Kasumi-1 (cell line): Measurements from ENCODE around the gene ATP7B.
"Not testable (repeated sequence)": the region's sequence is repeated elsewhere in the genome, so short reads cannot be mapped to it uniquely, and the experiment has no call there.

Experiments
- DNase-seq, 2 experiments: peaks; one replicate each; lab custom pipeline; 2025; lab: John Stamatoyannopoulos, UW

Gene ATP7B

DNA sequence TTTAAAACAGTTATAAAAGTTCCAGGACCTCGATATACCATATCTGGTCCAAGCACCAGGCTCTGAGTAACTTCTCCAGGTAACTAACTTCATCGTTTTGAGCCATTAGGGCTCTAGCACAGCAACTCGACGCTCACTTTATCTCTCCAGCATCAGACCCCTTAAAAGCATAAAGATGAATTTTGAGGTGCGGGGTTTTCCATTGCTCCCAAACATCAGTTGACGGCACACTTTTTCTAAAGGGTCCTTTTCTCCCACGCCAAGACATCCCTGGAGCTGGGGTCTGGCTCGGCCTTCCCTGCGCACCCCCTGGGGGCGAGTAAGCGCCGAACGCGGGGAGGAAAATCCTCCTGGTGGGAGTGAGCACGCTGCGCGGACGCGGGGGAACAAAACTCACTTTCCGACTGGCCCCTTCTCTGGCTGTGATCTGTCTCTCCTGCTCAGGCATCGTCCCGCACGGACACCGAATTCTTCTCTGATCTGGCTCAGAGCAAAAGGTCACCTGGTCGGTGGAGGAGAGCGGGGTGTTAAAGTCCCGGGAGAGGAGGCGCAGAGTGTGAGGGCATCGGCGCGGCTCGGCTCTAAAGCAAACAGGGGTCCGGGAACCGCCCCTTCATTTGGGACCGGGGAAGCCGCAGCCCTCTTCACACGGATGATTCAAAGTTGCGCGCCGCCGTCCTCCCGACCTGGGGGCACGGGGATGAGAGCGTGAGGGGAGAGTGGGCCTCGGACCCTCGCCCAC, at the start of gene ATP7B:
ATP7B (minus strand) TSS at position 561 of the 742 bp plus-strand sequence; CDS start at position 448, 113 bp downstream.
- DNase-seq: peak; percentile 34 to 47

- DNase-seq: no peak
Observed at GRCh38 chr13:52053460-52053859, 42.2 kb upstream of the ATP7B start.

GRCh38 chr13:52051400-52051799, 40.1 kb upstream of the ATP7B start:
- DNase-seq: no peak

DNA sequence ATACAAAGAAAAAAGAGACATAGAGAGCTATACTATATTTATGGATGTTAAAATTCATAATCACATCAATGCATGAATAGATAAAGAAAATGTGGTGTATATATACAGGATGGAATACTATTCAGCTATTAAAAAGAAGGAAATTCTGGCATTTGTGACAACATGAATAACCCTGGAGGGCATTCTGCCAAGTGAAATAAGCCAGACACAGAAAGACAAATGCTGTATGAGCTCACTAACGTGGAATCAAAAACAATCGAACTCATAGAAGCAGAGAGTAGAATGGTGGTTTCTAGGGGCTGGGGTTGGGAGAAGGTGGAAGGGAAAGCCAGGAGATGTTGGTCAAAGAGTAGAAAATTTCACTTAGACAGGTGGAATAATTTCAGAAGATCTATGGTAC, 37.3 kb upstream of the ATP7B start:
- DNase-seq: no peak

DNA sequence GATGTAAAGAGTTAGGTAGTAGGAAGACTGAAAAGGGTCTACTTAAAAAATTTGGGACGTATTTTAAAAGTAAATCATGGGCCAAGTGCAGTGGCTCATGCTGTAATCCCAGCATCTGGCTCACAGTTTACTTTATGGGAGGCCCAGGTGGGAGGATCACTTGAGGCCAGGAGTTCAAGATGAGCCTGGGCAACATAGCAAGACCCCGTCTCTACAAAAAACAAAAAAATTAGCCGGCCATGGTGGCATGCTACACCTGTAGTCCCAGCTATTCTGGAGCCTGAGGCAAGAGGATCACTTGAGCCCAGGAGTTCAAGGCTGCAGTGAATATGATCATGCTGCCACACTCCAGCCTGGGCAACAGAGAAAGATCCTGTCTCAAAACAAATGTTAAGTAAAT, 36.2 kb upstream of the ATP7B start:
- DNase-seq: no peak

DNA sequence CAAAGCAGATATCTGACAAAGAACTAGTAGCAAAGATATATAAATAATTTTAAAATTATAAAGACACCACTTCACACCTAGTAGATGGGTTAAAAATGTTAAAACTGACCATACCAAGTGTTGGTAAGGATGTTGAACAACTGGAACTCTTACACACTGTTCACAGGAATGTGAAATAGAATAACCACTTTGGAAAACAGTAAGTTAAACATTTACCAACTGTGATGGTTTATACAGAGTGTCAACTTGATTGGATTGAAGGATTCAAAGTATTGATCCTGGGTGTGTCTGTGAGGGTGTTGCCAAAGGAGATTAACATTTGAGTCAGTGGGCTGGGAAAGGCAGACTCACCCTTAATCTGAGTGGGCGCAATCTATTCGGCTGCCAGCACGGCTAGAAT, 32.4 kb upstream of the ATP7B start:
- no peak for DNase-seq

- no peak for DNase-seq
Observed at GRCh38 chr13:52036037-52036436, 24.8 kb upstream of the ATP7B start.

DNA sequence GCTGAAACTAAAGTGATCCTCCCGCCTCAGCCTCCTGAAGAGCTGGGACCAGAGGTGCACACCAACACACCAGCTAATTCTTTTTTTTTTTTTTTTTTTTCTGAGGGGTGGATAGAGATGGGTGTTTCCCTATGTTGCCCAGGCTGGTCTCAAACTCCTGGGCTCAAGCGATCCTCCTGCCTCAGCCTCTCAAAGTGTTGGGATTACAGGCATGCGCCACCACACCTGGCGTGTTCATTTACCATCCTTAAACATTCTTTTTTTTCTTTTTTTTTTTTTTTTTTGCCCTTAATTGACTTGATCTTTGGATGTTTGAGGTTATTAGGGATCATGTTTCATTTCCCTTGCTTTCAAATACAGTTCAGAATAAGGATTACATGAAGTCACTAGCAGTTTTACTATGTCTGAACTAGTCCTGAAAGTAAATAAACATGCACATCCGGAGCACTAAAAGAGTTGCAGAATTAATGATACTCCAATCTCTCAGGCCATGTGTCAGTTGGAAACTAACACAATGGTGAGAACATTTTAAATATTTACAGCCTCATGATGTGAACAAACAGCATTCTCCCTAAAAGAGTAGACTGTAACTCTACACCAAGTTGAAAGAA, 23.5 kb upstream of the ATP7B start:
- no peak for DNase-seq

- no peak for DNase-seq
Observed at GRCh38 chr13:52033039-52033438, 21.8 kb upstream of the ATP7B start.

DNA sequence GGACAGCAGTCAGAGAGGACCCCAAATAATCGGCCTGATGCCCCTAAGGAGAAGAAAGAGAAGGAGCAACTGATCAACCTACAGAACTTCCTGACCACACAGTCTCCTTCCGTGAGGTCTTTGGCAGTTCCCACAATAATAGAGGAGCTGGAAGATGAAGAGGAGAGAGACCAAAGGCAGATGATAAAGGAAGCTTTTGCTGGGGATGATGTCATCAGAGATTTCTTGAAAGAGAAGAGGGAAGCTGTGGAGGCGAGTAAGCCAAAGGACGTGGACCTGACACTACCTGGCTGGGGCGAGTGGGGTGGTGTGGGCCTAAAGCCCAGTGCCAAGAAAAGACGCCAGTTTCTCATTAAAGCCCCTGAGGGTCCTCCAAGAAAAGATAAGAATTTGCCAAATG, 19.2 kb upstream of the ATP7B start:
- DNase-seq: not testable (repeated sequence)

GRCh38 chr13:52029569-52029968, 18.3 kb upstream of the ATP7B start:
- DNase-seq: no peak

GRCh38 chr13:52027832-52028231, 16.6 kb upstream of the ATP7B start:
- DNase-seq: no peak

GRCh38 chr13:52026246-52026626, 15.0 kb upstream of the ATP7B start:
- no peak for DNase-seq

- no peak for DNase-seq
Observed at GRCh38 chr13:52025475-52026245, 14.4 kb upstream of the ATP7B start.

DNA sequence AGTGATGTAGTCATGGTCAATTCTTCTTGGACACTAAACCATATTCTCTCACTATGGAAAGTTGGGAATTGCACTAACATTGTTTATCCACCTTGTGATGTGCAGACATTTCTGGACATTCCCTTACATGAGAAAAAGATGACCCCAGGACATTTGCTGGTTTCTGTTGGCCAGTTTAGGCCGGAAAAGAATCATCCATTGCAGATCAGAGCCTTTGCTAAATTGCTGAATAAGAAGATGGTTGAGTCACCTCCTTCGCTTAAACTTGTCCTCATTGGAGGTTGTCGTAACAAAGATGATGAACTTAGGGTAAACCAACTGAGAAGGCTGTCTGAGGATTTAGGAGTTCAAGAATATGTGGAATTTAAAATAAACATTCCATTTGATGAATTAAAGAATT, 13.2 kb upstream of the ATP7B start, which contains the start of gene UTP14C:
UTP14C (plus strand) TSS at position 211 of the 400 bp plus-strand sequence. CDS start 4,114 bp downstream, outside the sequence.
- no peak for DNase-seq

GRCh38 chr13:52022356-52022755, 11.1 kb upstream of the ATP7B start:
- DNase-seq: no peak

DNA sequence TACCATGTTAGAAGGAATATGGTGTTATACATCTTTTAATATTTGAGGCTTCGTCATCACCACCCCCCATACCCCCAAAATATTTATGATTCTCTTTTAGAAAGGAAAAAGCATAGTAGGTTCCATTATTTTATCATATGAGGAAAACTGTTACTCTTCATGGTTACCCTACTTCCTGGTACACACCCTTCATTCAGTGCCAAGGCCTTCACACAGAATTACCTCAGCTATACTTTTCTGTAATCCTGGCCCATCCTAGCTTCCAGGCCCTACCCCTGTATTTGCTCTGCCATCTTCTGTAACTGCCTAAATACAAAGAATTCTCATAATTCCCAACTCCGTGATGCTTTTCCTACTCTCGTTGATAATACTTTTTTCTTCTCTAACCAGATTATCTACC, 8.9 kb upstream of the ATP7B start:
- no peak for DNase-seq

DNA sequence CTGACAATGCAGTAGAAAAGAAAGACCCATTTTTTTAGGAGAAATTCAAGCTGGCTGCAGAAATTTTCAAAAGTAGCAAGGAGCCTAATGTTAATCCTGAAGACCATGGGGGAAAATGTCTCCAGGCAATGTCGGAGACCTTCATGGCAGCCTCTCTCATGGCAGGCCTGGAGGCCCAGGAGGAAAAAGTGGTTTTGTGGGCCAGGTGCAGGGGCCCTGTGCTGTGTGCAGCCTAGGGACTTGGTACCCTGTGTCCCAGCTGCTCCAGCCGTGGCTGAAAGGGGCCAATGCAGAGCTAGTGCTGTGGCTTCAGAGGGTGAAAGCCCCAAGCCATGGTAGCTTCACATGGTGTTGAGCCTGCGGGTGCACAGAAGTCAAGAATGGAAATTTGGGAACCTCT, 5.0 kb upstream of the ATP7B start:
- no peak for DNase-seq

DNA sequence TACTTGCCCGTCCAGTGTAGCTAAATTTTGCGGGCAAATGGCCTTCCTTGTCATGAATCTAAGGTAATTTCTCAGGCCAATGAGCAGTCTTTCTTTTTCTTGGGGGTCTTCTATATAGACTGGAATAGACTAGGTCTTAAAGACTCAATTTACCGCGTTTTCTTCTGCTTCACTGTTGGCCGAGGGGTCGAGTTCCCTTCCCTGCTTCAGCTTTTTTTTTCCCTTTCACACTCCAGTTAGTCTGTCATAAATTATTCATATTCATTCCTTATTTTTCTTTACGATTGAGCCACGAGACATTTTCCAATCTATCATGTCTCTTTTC, 1.2 kb upstream of the ATP7B start:
- DNase-seq: peak; percentile 24 to 38

- peak; percentile 96 to 97 for DNase-seq
Observed at GRCh38 chr13:52011632-52012511, 622 bp upstream of the ATP7B start, which contains the start of gene ALG11. Gene ALG11, plus strand, starts transcription at chr13:52012398. Its CDS starts 21 bp downstream, at chr13:52012419.

GRCh38 chr13:52009946-52010345, 1.3 kb downstream of the ATP7B start:
- DNase-seq: no peak
